Sigmoid colon (tissue), 4 donors: ENCODE measurements around the gene ANO4.

Experiments used
- CTCF ChIP-seq, 4 experiments: fragments of 450-650 bp in 3 of 4; fragments of 200-600 bp in 1 of 4; IDR thresholded peaks; one replicate each; pipeline ENCODE4 v1.5.1; 2016 to 2019; ENCODE audit warnings: antibody characterized with exemption in 4 of 4, mild to moderate bottlenecking in 3 of 4, moderate library complexity in 2 of 4
- EP300 ChIP-seq, 4 donors: sonication (generic); formaldehyde crosslinking; IDR thresholded peaks; one replicate each; pipeline ENCODE4 v1.6.1; 2017; ENCODE audit warnings: antibody characterized with exemption in 4 of 4
- POLR2AphosphoS5 ChIP-seq, 4 donors: sonication (generic); formaldehyde crosslinking; IDR thresholded peaks; one replicate each; pipeline ENCODE4 v1.6.1; 2017; ENCODE audit warnings: antibody characterized with exemption in 4 of 4

- no peak for TF ChIP-seq CTCF (IDR thresholded peaks at IDR 0.05)
- TF ChIP-seq POLR2AphosphoS5 (IDR thresholded peaks at IDR 0.05) = no peak
- no peak for TF ChIP-seq EP300 (IDR thresholded peaks at IDR 0.05)
Observed at GRCh38 chr12:100995201-100995600, 200.6 kb downstream of the ANO4 start.
